ENCODE measurements around the gene OSGEP.

Gene OSGEP

DNA sequence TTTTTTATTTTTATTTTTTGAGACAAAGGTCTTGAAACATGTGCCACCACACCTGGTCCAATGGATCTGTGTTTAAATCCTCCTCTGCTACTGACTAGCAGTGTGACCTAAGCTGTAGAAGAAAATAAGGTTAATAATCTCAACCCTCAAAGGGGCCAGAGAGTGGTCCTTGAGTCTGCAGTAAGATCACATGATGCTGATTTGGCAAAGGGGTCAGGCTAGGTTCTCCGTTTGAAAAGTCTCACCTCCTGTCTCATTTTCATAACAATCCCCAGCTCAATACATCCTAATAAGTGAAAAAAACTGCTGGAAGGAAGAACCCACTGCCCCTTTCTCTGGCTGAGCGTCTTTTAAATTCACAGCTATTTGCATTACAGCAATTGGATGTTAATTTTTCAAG lies 33.3 kb downstream of the OSGEP start:
- Histone ChIP-seq H3K9ac (no peak overlapping the region), H4K20me1 (no peaks in the 10 kb centered on the region), H3K9me3 (no peaks in the 10 kb centered on the region), H3K27me3 (no peaks in the 10 kb centered on the region), H3K27ac (peak overlapping the region; percentile 33; the same call in 1 of the 2 replicates), H3K4me3 (no peak overlapping the region), H3K36me3 (peaks cover 18% of the 10 kb centered on the region), H3K4me2 (no peak overlapping the region), H3K4me1 (peaks cover 78% of the 10 kb centered on the region)
- TF ChIP-seq Cebpa-rat (IDR thresholded peaks at IDR 0.05) = no peak

DNA sequence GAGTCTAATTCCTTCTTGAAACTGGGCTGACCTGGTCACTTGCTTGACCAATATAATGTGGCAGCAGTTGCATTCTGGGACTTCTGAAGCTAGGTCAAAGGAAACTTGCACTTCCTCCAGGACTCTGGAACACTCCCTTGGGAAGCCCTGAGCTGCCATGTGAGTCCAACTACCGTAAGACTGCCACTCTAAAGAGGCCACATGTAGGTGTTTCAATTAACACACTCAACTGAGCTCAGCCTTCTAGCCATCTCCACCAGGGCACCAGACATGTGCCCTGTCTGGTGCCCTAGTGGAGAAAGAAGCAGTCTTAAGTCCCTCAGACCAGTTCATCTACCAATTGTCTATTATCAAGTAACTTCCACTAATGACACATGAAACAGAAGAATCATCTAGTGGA lies 35.2 kb downstream of the OSGEP start:
- Histone ChIP-seq H4K20me1 (no peaks in the 10 kb centered on the region), H3K36me3 (0 out of 2 replicates have a peak, but pooled peaks cover 7% of the 10 kb centered on the region), H3K27me3 (no peaks in the 10 kb centered on the region), H3K4me1 (peaks cover 81% of the 10 kb centered on the region), H3K27ac (peak overlapping the region; percentile 36), H3K9ac (no peak overlapping the region), H3K4me3 (no peak overlapping the region), H3K4me2 (peak overlapping the region; percentile 60), H3K9me3 (no peaks in the 10 kb centered on the region)
- no peak for TF ChIP-seq Cebpa-rat (IDR thresholded peaks at IDR 0.05)

DNA sequence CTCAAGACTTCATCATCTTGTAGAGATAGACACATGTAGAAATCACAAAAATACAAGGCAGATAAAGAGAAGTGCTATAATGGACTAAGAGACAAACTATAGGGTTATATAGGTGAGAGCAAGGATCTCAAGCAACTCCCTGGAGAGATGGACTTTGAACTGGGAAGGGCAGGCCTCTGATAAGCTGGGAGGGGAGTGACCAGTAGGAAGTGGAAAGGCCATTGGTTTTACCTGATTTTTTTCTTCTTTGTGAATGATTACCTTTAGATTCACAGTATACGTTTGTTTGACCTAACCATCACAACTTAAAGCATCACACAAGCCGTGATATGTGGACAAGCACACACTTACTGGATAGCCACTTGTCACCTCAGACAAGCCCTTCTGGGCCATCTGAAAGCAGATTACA lies 36.1 kb downstream of the OSGEP start:
- Histone ChIP-seq H3K36me3 (no peaks in the 10 kb centered on the region), H3K9ac (no peak overlapping the region), H3K4me1 (peaks cover 81% of the 10 kb centered on the region), H4K20me1 (no peaks in the 10 kb centered on the region), H3K4me2 (peak overlapping the region; percentile 60), H3K9me3 (no peaks in the 10 kb centered on the region), H3K27ac (peak overlapping the region; percentile 36; the same call in 1 of the 2 replicates), H3K27me3 (no peaks in the 10 kb centered on the region), H3K4me3 (no peak overlapping the region)
- no peak for TF ChIP-seq Cebpa-rat (IDR thresholded peaks at IDR 0.05)

DNA sequence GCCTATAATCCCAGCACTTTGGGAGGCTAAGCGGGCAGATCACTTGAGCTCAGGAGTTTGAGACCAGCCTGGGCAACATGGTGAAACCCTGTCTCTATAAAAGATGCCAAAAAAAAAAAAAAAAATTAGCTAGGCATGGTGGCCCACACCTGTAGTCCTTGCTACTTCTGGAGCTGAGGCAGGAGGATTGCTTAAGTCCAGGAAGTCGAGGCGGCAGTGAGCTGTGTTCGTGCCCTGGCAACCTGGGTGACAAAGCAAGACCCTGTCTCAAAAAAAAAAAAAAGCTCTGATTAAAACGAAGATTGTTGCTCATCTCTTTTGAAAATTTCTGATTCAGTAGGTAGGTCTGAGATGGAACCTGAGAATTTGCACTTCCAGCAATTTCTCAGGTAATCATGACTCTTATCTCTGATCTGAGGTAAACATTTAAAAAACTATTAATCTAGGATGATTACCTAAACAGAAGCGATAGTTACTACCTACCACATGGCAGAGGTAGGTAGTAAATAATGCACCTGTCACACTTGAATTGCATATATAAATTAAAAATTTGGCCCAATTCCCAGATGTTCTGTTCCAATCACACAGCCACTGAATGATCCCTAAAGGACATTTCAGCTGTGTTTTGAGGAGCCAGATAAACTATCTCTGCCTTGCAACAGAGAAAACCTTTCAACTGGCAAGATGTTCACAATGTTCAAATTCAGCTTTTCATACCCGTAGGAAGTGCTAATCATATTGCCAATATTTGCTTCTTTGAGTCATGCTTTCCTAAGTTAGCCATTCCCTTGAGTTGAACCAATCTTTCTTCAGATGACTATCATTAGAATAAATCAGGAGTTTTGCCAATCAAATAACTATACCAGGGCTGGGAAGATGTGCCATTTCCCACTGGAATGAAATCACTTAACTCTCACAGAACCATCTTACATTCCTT lies 37.1 kb downstream of the OSGEP start:
- Histone ChIP-seq H3K4me1 (peaks cover 76% of the 10 kb centered on the region), H3K9ac (no peak overlapping the region), H3K4me2 (peak overlapping the region; percentile 90), H4K20me1 (no peaks in the 10 kb centered on the region), H3K9me3 (no peaks in the 10 kb centered on the region), H3K4me3 (no peak overlapping the region), H3K27me3 (no peaks in the 10 kb centered on the region), H3K27ac (peak overlapping the region; percentile 45), H3K36me3 (no peaks in the 10 kb centered on the region)
- no peak for TF ChIP-seq Cebpa-rat (IDR thresholded peaks at IDR 0.05)

DNA sequence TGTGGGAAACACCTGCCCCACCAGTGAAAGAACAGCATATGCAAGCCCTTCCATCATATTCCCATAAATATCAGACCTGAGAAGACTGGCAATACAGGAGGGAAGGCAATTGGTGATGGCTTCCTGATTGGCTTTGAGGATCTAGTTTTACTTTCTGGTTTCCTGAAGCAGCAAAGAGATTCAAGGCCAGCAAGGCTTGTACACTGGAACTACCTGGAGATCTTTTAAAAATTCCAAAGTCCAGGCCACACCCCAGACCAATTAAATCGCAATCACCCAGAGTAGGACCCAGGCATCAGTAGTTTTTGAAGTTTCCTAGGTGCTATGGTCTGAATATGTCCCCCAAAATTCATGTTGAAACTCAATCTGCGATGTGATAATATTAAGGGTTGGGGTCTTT lies 38.4 kb downstream of the OSGEP start:
- H3K27me3 ChIP-seq = no peaks in the 10 kb centered on the region
- H3K4me1 ChIP-seq = peaks cover 82% of the 10 kb centered on the region
- H3K36me3 ChIP-seq = no peaks in the 10 kb centered on the region
- peak overlapping the region; percentile 90 for H3K4me2 ChIP-seq
- H3K9me3 ChIP-seq = no peaks in the 10 kb centered on the region
- peak overlapping the region; percentile 13; the same call in 1 of the 2 replicates for H3K9ac ChIP-seq
- no peaks in the 10 kb centered on the region for H4K20me1 ChIP-seq
- peak overlapping the region; percentile 57 for H3K27ac ChIP-seq
- TF ChIP-seq Cebpa-rat (IDR thresholded peaks at IDR 0.05) = no peak
- H3K4me3 ChIP-seq = no peak overlapping the region

DNA sequence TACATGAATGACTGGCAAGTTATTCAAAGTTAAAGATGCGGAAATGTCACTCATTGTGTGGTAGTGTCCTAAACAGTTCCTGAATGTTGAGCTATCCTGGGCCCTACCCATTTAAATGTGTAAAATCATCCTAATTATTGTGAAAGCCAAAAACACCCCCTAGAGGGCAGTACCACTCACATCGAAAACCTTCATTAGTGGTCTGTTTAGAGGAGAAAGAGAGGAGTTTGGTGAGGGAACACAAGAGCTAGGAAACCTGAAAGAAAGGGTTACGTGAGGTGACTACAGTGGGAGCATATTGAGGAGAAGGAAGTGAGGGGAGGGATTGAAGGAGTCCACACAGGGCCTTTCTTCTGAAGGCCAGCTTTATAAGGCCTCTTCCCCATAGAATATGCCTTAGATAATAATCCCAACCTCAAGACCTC lies 38.8 kb downstream of the OSGEP start:
- H3K4me2 ChIP-seq = peak overlapping the region; percentile 90
- H3K9ac ChIP-seq = peak overlapping the region; percentile 13; the same call in 1 of the 2 replicates
- H3K4me3 ChIP-seq = no peak overlapping the region
- H3K27ac ChIP-seq = peak overlapping the region; percentile 57
- H3K27me3 ChIP-seq = no peaks in the 10 kb centered on the region
- peaks cover 85% of the 10 kb centered on the region for H3K4me1 ChIP-seq
- no peaks in the 10 kb centered on the region for H3K9me3 ChIP-seq
- H3K36me3 ChIP-seq = no peaks in the 10 kb centered on the region
- no peak for TF ChIP-seq Cebpa-rat (IDR thresholded peaks at IDR 0.05)
- no peaks in the 10 kb centered on the region for H4K20me1 ChIP-seq

DNA sequence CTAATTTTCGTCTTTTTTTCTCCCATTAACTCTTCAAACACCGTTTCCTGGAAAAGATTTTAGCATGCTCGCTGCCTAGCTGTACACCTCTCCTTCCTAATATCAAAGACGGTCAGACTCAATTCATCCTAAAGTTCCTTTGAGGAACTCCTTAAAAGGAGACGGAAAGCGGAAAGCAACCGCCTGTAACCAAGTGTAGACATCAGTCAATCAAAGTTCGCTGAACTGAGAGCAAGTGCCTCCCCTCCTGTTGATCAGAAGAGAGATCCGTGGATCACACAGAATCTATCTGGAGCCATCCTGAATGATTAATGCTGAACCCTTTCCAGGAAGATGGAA lies 40.9 kb downstream of the OSGEP start:
- Histone ChIP-seq H3K4me1 (peaks cover 68% of the 10 kb centered on the region), H3K36me3 (peaks cover 6% of the 10 kb centered on the region; the same call in 1 of the 2 replicates), H3K9ac (peak overlapping the region; percentile 90), H4K20me1 (peaks cover 2% of the 10 kb centered on the region; the same call in 1 of the 2 replicates), H3K27ac (peak overlapping the region; percentile 87), H3K4me2 (peak overlapping the region; percentile 90), H3K27me3 (no peaks in the 10 kb centered on the region), H3K4me3 (peak overlapping the region; percentile 82), H3K9me3 (no peaks in the 10 kb centered on the region)
- TF ChIP-seq Cebpa-rat (IDR thresholded peaks at IDR 0.05) = no peak

DNA sequence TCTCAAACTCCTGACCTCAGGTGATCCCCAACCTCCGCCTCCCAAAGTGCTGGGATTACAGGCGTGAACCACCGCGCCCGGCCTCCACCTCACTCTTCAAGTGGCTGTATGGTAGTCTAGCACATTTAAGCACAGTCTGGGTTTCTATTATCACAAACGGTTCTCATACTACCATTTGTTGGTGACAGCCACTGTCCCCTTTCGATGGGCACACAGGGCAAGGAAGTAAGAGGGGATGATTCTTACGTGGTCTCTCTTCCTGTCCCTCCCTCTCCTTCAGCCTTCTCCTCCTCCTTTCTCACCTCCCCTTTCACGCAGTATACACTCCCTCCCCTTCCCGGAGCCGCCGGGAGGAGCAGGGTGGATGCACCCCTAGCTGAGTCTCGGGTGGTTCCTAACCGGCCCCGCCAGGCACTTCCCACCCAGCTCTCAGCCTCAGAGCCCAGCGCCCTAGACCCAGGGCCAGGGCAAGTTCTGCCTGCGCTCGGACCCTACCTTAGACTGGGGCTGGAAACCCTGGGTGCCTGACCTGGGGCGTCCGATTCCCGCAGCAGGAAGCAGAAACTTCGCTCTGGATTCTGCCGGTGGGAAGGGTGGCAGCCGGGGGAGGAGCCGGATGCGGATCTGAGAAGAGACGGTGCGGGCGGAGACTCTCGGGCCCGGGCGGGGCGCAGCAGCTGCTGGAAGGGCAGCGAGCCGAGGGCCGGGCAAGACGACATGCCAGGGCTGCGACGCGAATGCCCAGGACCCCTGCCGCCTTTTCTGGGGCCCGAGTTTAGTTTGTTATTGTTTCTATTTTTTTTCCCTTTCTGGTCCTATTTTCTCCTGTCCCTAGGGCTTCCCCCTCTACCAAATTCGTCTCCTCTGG lies 41.5 kb downstream of the OSGEP start, which contains the start of gene TEP1:
TEP1 (minus strand) TSS at position 626 of the 868 bp plus-strand sequence. CDS start 5,062 bp downstream, outside the sequence.
- Histone ChIP-seq H3K4me2 (peak within 1 kb of the TSS; percentile 90), H3K9me3 (no peaks in the 10 kb centered on the region), H3K27ac (peak within 1 kb of the TSS; percentile 87), H3K27me3 (no peaks in the 10 kb centered on the region), H3K4me3 (peak within 1 kb of the TSS; percentile 82), H3K9ac (peak within 1 kb of the TSS; percentile 90), H4K20me1 (peaks cover 8% of the 10 kb centered on the region; the same call in 1 of the 2 replicates), H3K4me1 (peaks cover 62% of the 10 kb centered on the region), H3K36me3 (peaks cover 12% of the 10 kb centered on the region)
- no peak for TF ChIP-seq Cebpa-rat (IDR thresholded peaks at IDR 0.05)

DNA sequence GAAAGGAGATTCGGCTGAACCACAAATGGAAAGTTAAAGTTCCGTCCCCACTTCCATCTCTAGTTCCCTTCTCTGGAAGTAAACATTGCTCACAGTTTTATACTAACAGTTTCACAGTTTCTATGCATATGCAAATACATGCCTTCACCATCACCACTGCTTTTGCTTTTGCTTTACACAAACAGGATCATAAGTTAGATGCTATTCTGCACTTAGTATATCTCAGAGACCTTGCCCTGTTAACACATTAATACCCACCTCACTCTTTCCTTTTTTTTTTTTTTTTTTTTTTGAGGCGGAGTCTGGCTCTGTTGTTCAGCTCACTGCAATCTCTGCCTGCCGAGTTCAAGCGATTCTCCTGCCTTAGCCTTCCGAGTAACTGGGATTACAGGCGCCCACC lies 42.2 kb downstream of the OSGEP start:
- H3K4me3 ChIP-seq = peak overlapping the region; percentile 82
- peak overlapping the region; percentile 90 for H3K4me2 ChIP-seq
- H3K36me3 ChIP-seq = peaks cover 19% of the 10 kb centered on the region
- H3K4me1 ChIP-seq = peaks cover 55% of the 10 kb centered on the region
- H3K27ac ChIP-seq = peak overlapping the region; percentile 87
- peaks cover 15% of the 10 kb centered on the region; the same call in 1 of the 2 replicates for H4K20me1 ChIP-seq
- no peaks in the 10 kb centered on the region for H3K9me3 ChIP-seq
- H3K27me3 ChIP-seq = no peaks in the 10 kb centered on the region
- peak overlapping the region; percentile 90 for H3K9ac ChIP-seq
- no peak for TF ChIP-seq Cebpa-rat (IDR thresholded peaks at IDR 0.05)

Data from BLaER1 (cell line).